Lower leg skin (tissue), 3 donors: ENCODE results near the gene NFATC2.

ENCODE experiments used
- POLR2A ChIP-seq, 2 donors: fragments of 450-650 bp; IDR thresholded peaks; one replicate each; pipeline ENCODE4 v1.6.1; 2016 to 2017; ENCODE audit warnings: antibody characterized with exemption in 2 of 2, mild to moderate bottlenecking in 1 of 2, moderate library complexity in 1 of 2
- TF ChIP-seq, protein P1 (sequence below), 3 donors: fragments of 450-650 bp; IDR thresholded peaks; one replicate each; pipeline ENCODE4 v1.5.1; 2016; ENCODE audit warnings: antibody characterized with exemption in 3 of 3, mild to moderate bottlenecking in 3 of 3, moderate library complexity in 2 of 3

DNA sequence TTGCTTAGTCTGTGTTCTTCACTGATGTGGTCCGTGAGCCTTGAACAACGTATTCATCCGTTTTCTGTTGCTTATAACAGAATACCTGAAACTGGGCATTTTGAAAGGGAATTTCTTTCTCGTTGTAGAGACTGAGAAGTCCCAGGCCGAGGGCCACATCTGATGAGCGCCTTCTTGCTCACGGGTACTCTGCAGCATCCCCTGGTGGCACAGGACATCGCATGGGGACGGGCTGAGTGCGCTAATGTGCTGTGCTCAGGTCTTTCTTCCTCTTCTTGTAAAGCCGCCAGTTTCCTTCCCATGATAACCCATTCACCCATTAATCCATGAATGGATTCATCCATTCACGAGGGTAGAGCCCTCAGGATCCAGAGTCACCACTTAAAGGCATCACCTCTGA, 161.0 kb downstream of the NFATC2 start:
- TF ChIP-seq, protein P1, sequence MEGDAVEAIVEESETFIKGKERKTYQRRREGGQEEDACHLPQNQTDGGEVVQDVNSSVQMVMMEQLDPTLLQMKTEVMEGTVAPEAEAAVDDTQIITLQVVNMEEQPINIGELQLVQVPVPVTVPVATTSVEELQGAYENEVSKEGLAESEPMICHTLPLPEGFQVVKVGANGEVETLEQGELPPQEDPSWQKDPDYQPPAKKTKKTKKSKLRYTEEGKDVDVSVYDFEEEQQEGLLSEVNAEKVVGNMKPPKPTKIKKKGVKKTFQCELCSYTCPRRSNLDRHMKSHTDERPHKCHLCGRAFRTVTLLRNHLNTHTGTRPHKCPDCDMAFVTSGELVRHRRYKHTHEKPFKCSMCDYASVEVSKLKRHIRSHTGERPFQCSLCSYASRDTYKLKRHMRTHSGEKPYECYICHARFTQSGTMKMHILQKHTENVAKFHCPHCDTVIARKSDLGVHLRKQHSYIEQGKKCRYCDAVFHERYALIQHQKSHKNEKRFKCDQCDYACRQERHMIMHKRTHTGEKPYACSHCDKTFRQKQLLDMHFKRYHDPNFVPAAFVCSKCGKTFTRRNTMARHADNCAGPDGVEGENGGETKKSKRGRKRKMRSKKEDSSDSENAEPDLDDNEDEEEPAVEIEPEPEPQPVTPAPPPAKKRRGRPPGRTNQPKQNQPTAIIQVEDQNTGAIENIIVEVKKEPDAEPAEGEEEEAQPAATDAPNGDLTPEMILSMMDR (IDR thresholded peaks at IDR 0.05), result no peak
- no peak for TF ChIP-seq POLR2A (IDR thresholded peaks at IDR 0.05)
